NCI-H2107 (cell line): ENCODE measurements around the gene MPDU1.

Experiments
- DNase-seq: peaks from one replicate; lab custom pipeline; 2025; lab: John Stamatoyannopoulos, UW

The MPDU1 gene

DNA sequence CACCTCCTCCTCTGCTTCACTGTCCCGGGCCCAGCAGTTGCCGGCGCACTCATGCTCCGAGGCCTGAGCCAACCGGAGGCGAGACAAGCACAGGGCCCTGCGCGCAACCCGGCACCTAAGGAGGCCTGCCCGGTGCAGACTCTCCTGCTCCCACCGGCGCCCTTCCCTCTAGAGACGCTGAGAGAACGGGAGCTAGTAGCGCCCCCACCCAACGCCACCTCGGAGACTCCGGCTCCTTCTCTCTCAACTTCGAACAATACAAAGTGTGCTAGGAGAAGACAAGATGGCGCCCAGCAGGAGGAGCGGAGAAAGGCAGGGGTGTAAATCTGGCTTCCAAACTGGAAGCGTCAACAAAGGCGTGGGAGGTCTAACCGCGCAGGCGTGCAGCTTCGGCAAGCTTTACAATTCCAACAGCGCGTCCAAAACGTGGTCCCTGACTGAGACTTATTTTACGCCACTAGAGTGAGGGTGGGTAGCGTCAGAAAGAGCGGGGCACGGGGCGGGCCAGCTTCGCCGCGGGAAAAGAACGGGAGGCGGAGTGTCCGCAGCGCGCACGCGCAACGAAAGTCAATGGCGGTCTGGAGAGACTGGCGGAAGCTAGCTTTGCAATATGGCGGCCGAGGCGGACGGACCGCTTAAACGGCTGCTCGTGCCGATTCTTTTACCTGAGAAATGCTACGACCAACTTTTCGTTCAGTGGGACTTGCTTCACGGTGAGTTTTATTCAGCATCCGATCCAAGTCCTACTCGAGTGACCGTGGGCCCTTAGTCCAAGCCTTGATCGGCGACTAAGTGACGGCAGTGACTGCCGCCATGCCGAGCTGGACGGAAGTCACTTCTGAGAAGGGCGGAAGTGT is at the start of gene MPDU1:
Gene MPDU1 (plus strand): TSS at position 600 of the 857 bp plus-strand sequence. CDS start 11 bp downstream, at position 611.
- peak; percentile 82 for DNase-seq

DNA sequence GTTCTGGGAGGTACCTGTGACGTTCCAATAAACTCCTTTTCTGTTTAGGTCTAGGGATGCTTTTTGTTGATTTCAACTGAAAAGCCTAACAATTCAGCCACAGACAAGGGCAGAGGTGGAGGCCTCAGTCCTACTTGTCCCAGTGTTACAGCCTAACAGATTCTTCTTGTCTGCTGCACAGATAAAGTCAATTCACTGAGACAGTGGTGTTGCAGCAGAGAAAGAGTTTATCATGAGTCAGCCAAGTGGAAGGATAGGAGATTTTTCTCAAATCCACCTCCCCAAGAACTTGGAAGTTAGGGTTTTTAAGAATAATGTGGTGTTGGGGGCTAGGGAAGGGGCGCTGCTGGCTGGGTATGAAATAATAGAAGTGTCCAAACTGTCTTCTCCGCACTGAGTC is 45.6 kb upstream of the MPDU1 start:
- DNase-seq = no peak

DNA sequence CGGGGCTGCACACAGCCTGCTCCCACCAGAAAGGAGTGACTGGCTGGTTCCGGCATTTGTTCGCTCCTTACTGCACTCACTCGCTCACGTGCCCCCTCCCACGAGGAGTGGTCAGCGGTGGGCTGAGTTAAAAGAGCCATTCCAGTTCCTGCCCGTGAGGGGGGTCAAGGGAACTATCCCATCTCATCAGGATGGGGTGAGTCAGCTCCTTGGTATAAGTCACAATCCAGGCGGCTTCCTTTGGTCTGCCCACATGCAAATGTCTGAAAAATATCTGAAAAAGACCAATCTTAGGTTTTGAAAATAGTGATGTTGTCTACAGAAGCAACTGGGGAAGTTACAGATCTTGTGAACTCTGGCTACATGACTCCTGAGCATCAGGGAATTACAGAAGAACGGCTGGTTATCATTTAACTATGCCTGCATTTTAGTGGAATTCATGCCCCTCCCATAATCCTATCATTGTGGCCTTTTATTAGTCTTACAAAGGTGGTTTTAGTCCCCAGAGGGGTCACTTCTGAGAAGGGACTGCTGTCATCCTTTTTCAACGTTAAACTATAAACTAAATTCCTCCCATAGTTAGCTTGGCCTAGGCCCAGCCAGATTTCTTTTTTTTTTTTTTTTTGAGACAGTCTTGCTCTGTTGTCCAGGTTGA is 44.6 kb upstream of the MPDU1 start:
- DNase-seq = no peak

DNA sequence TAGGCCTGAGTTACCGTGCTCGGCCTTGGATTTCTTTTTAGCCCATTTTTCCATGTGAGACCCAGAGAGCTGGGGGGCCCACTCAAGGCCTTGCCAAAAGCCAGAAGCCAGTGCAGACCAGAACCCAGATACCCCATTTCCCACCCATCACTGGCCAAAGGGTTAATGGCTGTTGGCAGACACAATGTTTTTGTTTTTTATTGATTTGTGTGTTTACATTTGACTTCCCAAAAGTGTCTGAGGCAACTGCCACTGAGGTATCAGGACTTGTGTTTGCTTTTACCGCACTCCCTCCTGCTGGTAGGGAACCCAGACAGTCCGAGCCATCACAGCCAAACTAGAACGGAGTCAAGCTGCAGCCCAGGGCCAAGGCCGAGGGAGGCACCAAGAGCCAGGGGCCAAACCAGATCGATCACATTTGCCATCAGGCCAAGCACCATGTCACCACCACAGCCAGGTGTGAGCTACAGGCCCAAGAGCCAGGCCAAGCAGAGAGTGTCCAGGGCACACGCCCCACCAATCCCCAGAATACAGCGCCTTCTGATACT is 42.5 kb upstream of the MPDU1 start:
- no peak for DNase-seq

DNA sequence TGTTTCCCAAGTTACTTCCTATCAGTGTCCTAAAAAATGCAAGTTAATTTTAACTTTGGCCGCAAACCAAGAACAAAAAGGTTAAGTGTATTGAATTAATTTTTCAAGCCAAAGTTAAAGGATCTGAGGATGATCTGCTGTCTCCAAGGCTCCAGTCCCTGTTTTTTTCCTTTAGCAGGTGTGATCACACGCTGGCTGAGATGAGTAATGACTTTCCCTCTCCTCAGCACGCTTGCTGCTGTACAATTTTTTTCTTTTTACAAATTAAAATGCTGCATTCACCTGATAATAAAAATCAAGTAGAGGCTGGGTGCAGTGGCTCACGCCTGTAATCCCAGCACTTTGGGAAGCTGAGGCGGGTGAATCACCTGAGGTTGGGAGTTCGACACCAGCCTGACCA is 38.7 kb upstream of the MPDU1 start:
- DNase-seq = no peak

DNA sequence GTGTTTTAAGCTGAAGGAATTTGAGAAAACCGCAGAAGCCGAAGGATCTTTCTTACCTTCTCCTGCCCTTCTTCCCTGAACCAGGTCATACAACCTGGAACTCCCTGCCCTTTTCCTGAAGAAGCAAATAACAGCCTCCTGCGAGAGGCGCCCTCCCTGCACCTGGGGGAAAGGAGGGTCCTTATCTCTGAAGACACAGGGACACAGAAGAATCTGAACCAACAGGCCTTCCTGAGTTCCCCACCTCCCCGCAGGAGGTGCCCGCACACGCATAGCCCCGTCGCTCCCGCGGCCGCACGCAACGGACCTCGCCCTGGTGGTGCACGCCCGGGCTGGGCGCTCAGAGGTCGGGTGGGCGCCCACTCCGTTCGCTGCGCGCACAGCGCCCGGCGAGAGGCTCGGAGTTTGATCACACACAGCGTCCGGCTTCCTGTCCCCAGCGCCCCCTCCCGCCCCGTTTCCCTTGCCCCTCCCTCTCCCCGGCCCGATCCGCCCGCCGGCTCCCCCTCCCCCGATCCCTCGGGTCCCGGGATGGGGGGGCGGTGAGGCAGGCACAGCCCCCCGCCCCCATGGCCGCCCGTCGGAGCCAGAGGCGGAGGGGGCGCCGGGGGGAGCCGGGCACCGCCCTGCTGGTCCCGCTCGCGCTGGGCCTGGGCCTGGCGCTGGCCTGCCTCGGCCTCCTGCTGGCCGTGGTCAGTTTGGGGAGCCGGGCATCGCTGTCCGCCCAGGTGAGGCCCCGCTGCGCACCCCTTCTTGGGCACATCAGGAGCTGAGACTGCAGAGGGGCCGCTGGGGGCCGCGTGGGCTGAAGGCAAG is 34.9 kb upstream of the MPDU1 start, which contains the start of gene TNFSF12:
Gene TNFSF12 (plus strand): TSS at position 474 of the 816 bp plus-strand sequence. CDS start 96 bp downstream, at position 570.
- DNase-seq = no peak

DNA sequence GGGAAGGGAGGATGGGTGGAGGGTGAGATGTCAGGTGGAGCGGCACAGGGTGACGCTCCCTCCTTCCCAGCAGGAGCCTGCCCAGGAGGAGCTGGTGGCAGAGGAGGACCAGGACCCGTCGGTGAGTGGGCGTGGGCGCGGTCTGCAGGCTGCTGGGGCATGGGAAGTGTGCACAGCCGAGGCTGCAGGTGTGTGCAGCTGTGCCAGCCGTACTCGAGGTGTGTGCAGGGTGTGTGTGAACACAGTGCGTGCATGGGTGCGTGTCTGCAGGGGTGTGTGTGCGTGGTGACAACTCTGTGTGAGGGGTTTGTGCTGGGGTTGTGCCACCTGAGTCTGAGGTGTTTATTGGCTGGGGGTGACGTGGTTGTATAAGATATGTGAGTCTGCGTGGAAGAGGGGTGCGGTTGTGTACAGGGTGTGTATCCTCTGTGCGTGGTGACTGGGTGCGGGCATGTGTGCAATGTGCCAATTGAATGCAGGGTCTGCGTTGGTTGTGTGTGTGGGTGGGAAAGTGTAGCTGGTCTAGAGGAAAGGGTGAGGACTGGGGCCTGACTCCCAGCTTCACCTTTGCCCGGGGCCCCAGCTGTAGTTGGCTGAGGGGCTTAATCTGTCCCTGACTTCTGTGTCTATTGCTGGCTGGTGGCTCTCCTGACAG is 34.1 kb upstream of the MPDU1 start:
- no peak for DNase-seq

DNA sequence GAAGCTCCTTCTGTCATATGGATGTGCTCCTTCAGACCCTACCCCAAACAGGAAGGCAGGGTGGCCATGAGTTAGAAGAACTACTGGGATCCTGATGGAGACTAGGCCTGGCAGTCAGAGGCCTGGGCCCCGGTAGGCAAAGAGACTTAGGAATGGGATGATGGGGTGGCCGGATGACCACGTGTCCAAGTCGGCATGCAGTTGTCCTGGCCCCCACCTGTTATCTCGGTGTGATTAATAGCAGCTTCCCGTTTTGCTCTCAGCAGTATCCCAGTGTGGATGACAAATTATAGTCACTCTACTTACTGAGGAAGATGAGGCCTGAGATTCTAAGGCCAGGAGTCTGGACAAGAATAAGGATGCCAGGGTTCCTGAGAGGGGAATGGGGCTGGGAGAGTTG is 33.3 kb upstream of the MPDU1 start:
- DNase-seq = no peak

DNA sequence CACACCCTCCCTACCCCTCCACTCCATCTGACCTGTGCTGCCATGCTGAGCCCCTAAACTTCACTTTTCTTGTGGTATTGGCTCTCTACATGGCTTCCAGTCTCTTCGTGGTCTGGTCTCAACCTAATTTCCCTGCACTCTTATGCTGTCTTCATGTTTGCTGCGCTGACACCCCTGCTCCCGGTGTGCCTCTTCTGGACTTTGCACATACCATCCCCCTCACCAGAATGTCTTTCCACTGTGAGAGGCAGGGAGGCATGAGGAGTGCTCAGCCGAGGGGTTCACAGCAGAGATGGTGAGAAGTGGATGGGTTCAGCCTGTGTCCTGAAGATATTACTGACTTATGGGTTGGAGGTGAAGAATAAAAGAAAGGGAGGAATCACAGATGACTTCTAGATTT is 32.3 kb upstream of the MPDU1 start:
- no peak for DNase-seq

DNA sequence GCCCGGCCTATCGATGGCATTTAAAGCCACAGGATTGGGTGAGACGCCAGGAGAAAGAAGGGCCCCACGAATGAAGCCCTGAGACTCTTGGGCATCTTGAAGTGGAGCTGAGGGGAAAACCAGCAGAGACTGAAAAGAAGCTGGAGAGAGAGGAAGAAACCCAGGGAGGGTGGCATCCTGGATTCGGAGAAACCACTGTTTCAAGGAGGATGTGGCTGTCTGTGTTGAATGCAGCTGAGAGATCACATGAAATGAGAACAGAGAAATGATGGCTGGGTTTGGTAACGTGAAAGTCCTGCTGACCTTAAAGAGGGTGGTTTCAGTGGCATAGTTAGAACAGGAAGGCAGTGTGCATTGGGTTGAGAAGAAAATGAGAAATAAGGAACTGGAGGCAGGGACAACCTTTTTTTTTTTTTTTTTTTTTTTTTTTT is 31.0 kb upstream of the MPDU1 start:
- DNase-seq = no peak

DNA sequence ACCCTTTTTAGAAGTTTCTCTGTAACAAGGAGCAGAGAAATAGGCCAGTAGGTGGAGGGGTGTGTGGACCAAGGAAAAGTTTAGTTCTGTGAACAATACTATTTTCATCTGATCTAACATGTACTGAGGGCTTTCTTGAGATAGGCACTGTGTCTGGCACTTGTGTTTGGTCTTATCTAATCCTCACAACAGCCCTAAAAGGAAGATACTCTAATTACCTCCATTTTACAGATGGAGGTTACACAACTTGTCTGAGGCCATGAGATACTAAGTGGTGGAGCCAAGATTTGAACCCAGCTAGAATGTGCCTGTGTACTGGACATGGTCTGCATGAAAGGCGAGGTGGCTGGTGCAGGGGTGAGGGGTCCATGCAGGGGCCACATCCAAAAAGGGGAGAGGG is 30.3 kb upstream of the MPDU1 start:
- DNase-seq = no peak

DNA sequence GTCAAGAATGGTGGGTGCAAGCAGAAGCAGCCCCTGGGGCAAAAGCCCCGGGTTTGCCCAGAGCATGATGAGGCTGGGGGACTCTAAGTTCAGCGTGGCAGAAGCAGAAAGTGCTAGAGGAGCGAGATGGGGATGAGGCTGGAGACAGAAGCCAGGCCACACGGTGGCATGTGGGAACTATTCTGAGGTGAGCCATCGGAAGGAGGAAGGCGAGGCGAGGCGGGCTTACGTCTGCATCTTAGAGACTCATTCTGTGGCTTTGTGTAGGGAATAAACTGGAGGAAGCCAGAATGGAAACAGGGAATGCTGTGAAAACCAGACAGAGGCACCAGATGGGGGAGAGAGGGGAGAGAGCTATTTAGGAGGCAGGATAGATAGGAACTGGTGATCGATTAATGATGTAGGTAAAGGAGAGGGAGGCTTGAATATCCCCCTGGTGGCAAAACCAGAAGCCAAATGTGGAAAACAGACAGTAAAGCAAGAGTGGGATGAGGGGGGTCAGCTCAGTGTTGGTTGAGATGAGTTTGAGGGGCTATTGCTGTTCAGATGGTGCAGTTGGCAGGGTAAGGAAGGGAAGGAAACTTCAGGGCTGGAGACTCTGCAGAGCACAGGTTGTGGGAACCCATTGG is 28.2 kb upstream of the MPDU1 start:
- DNase-seq = no peak

DNA sequence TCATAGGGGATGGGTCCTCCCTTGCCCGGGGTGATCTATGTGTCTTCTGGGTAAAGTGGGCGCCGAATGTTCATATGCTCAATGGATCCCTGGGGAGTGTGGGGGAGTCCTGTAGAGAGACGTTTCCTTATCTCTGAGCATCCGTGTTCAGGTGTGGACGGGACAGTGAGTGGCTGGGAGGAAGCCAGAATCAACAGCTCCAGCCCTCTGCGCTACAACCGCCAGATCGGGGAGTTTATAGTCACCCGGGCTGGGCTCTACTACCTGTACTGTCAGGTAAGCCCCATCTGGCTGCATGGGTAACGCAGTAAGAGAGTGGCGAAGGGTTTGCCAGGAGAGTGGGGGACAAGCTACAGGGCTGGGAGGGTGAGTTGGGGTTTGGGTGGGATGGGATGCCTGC is 27.0 kb upstream of the MPDU1 start:
- no peak for DNase-seq

DNA sequence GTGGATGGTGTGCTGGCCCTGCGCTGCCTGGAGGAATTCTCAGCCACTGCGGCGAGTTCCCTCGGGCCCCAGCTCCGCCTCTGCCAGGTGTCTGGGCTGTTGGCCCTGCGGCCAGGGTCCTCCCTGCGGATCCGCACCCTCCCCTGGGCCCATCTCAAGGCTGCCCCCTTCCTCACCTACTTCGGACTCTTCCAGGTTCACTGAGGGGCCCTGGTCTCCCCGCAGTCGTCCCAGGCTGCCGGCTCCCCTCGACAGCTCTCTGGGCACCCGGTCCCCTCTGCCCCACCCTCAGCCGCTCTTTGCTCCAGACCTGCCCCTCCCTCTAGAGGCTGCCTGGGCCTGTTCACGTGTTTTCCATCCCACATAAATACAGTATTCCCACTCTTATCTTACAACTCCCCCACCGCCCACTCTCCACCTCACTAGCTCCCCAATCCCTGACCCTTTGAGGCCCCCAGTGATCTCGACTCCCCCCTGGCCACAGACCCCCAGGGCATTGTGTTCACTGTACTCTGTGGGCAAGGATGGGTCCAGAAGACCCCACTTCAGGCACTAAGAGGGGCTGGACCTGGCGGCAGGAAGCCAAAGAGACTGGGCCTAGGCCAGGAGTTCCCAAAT is 26.4 kb upstream of the MPDU1 start:
- no peak for DNase-seq

DNA sequence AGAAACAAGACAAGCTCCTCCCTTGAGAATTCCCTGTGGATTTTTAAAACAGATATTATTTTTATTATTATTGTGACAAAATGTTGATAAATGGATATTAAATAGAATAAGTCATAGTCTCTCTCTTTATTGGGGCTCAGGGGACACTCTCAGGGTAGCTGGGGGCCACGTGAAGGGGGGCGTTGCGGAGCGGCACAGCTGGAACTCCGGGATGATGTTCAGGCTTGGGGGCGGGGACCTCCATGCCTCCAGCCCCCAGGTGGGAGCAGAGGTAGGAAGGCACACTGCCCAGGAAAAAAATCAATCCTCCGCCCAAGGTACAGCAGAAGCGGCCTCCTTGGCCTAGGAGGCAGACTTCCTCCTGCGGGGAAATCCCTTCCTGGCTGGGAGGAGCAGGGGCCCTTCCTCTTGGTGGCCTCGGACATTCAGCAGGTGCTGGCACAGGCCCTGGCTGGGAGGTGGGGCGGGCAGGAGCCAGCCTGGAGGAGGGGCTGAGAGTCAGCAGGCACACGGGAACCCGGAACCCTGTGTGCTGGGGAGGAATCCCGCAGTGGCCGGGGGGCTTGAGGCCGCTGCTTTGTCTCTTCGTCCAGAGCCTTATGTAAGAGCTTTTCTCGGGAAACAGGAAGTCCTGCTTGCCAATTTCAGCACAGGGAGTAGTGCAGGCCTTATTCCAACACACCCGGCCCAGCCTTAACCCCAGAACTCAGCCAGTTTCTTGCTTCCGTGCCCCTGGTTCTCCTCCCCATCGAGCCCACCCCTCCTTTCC is 25.7 kb upstream of the MPDU1 start:
- DNase-seq = peak; percentile 38

DNA sequence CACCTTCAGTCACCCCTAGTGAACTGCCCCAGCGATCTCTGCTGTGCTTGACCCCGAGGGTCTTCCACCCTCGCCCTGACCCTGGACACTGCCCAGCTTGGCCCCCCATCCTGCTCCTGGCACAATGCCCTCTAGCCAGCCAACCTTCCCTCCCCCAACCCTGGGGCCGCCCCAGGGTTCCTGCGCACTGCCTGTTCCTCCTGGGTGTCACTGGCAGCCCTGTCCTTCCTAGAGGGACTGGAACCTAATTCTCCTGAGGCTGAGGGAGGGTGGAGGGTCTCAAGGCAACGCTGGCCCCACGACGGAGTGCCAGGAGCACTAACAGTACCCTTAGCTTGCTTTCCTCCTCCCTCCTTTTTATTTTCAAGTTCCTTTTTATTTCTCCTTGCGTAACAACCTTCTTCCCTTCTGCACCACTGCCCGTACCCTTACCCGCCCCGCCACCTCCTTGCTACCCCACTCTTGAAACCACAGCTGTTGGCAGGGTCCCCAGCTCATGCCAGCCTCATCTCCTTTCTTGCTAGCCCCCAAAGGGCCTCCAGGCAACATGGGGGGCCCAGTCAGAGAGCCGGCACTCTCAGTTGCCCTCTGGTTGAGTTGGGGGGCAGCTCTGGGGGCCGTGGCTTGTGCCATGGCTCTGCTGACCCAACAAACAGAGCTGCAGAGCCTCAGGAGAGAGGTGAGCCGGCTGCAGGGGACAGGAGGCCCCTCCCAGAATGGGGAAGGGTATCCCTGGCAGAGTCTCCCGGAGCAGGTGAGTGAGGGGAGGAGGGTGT is 24.9 kb upstream of the MPDU1 start, which contains the start of gene TNFSF13:
Gene TNFSF13 (plus strand): TSS at position 207 of the 776 bp plus-strand sequence. CDS start 290 bp downstream, at position 497.
- DNase-seq = no peak

DNA sequence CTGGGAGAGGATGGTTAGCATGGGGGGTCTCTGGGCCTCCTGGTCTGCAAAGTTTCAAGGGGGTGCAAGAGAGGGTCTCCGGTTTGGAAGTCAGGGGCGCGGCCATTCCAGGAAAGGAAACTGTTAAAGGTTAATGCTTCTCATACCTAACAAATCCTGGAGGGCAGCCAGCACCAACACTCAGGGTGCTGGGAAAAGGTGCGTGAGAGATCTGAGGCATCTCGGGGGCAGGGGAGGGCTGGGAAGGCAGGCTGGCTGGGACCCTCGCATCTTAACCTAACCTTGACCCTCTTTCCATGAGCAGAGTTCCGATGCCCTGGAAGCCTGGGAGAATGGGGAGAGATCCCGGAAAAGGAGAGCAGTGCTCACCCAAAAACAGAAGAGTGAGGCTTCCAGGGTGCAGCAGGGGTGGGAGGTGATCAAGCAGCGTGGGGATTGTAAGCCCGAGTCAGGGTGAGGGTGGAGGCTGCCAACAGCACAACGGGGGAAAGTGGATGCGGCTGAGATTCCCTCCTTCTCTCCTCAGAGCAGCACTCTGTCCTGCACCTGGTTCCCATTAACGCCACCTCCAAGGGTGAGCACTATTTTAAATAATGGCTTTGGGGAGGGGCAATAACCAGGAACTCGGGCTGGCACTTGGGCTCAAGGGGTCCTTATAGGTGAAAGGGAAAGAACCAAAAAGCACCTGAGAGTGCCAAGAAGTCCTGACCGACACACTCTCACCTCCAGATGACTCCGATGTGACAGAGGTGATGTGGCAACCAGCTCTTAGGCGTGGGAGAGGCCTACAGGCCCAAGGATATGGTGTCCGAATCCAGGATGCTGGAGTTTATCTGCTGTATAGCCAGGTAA is 24.1 kb upstream of the MPDU1 start:
- no peak for DNase-seq
